SK-N-SH treated with all-trans-retinoic acid at 6 μM for 48 hours (cell line): ENCODE measurements around the gene GPR75.

Experiments used
- ATAC-seq: fragments of 200-7000 bp; cut with Tn5 transposase; 3 replicates; pipeline ENCODE4 v1.9.1; 2020; ENCODE audit warnings: mild to moderate bottlenecking, moderate library complexity
- ARNTL ChIP-seq: fragments of 450-650 bp; formaldehyde crosslinking; IDR thresholded peaks from 2 replicates; pipeline ENCODE4 v1.5.0; 2020; ENCODE audit warnings: low read depth, mild to moderate bottlenecking, moderate library complexity, borderline replicate concordance
- BACH2 ChIP-seq: fragments of 250-450 bp; sonication (Bioruptor Pico); IDR thresholded peaks from 2 replicates; pipeline ENCODE4 v1.9.0; 2021; ENCODE audit warnings: mild to moderate bottlenecking, borderline replicate concordance
- GLIS3 ChIP-seq: fragments of 250-450 bp; sonication (Bioruptor Pico); IDR thresholded peaks from 2 replicates; pipeline ENCODE4 v1.5.0; 2020; ENCODE audit warnings: mild to moderate bottlenecking, moderate library complexity
- PPARA ChIP-seq: fragments of 250-450 bp; sonication (Bioruptor Pico); IDR thresholded peaks from 2 replicates; pipeline ENCODE4 v1.5.0; 2020; ENCODE audit warnings: mild to moderate bottlenecking, borderline replicate concordance
- SNAI2 ChIP-seq: fragments of 250-450 bp; sonication (Bioruptor Pico); IDR thresholded peaks from 2 replicates; pipeline ENCODE4 v1.5.0; 2020; ENCODE audit warnings: mild to moderate bottlenecking, moderate library complexity
- TOX ChIP-seq: fragments of 250-450 bp; sonication (Bioruptor Pico); IDR thresholded peaks from 2 replicates; pipeline ENCODE4 v1.8.0; 2021; ENCODE audit warnings: mild to moderate bottlenecking, moderate library complexity, borderline replicate concordance
- ZFP3 ChIP-seq: fragments of 250-450 bp; sonication (Bioruptor Pico); IDR thresholded peaks from 2 replicates; pipeline ENCODE4 v1.5.0; 2020; ENCODE audit warnings: mild to moderate bottlenecking, moderate library complexity
- ZNF565 ChIP-seq: fragments of 450-650 bp; formaldehyde crosslinking; conservative IDR thresholded peaks from 2 replicates; pipeline ENCODE4 v1.5.0; 2020; ENCODE audit warnings: low read depth, mild to moderate bottlenecking, moderate library complexity
- ZNF8 ChIP-seq: fragments of 450-650 bp; formaldehyde crosslinking; IDR thresholded peaks from 2 replicates; pipeline ENCODE4 v1.5.0; 2020; ENCODE audit warnings: mild to moderate bottlenecking, moderate library complexity
- TF ChIP-seq, protein P1 (sequence below): fragments of 250-450 bp; sonication (Bioruptor Pico); IDR thresholded peaks from 2 replicates; pipeline ENCODE4 v1.8.0; 2021; ENCODE audit warnings: low read depth, mild to moderate bottlenecking, moderate library complexity, borderline replicate concordance
- TF ChIP-seq, protein P2 (sequence below): fragments of 250-450 bp; sonication (Bioruptor Pico); IDR thresholded peaks from 2 replicates; pipeline ENCODE4 v1.5.1; 2021; ENCODE audit warnings: mild to moderate bottlenecking, moderate library complexity
- TF ChIP-seq, protein P3 (sequence below): fragments of 250-450 bp; sonication (Bioruptor Pico); IDR thresholded peaks from 2 replicates; pipeline ENCODE4 v1.5.0; 2020; ENCODE audit warnings: mild to moderate bottlenecking, moderate library complexity

GPR75 gene

DNA sequence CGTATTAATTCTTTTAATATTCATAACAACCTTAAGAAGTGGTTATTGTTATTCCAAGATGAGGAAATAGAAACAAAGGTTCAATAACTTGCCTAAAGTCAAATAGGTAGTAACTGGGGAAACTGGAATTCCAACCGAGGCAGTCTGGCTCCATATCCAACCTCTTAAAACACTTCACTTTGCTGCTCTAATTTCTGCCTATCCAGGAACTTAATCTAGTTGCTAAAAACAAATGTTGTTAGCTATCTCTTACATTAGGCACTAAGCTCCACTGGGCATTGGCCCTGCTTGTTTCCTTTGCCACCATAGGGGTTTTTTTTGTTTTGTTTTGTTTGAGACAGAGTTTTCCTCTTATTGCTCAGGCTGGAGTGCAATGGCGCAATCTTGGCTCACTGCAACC is 48.2 kb downstream of the GPR75 start:
- no peak for ATAC-seq
- TF ChIP-seq, protein P1, sequence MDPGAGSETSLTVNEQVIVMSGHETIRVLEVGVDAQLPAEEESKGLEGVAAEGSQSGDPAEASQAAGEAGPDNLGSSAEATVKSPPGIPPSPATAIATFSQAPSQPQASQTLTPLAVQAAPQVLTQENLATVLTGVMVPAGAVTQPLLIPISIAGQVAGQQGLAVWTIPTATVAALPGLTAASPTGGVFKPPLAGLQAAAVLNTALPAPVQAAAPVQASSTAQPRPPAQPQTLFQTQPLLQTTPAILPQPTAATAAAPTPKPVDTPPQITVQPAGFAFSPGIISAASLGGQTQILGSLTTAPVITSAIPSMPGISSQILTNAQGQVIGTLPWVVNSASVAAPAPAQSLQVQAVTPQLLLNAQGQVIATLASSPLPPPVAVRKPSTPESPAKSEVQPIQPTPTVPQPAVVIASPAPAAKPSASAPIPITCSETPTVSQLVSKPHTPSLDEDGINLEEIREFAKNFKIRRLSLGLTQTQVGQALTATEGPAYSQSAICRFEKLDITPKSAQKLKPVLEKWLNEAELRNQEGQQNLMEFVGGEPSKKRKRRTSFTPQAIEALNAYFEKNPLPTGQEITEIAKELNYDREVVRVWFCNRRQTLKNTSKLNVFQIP (CRISPR knock-in tag) = no peak
- no peak for TF ChIP-seq SNAI2 (CRISPR knock-in tag)
- TF ChIP-seq ZNF565 (CRISPR knock-in tag) = no peak
- TF ChIP-seq BACH2 = no peak
- no peak for TF ChIP-seq ZFP3
- TF ChIP-seq ZNF8 (CRISPR knock-in tag) = no peak
- TF ChIP-seq, protein P2, sequence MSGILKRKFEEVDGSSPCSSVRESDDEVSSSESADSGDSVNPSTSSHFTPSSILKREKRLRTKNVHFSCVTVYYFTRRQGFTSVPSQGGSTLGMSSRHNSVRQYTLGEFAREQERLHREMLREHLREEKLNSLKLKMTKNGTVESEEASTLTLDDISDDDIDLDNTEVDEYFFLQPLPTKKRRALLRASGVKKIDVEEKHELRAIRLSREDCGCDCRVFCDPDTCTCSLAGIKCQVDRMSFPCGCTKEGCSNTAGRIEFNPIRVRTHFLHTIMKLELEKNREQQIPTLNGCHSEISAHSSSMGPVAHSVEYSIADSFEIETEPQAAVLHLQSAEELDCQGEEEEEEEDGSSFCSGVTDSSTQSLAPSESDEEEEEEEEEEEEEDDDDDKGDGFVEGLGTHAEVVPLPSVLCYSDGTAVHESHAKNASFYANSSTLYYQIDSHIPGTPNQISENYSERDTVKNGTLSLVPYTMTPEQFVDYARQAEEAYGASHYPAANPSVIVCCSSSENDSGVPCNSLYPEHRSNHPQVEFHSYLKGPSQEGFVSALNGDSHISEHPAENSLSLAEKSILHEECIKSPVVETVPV (CRISPR knock-in tag) = no peak
- TF ChIP-seq GLIS3 (CRISPR knock-in tag) = no peak
- TF ChIP-seq ARNTL (CRISPR knock-in tag) = no peak
- TF ChIP-seq PPARA = no peak
- no peak for TF ChIP-seq TOX (CRISPR knock-in tag)
- TF ChIP-seq, protein P3, sequence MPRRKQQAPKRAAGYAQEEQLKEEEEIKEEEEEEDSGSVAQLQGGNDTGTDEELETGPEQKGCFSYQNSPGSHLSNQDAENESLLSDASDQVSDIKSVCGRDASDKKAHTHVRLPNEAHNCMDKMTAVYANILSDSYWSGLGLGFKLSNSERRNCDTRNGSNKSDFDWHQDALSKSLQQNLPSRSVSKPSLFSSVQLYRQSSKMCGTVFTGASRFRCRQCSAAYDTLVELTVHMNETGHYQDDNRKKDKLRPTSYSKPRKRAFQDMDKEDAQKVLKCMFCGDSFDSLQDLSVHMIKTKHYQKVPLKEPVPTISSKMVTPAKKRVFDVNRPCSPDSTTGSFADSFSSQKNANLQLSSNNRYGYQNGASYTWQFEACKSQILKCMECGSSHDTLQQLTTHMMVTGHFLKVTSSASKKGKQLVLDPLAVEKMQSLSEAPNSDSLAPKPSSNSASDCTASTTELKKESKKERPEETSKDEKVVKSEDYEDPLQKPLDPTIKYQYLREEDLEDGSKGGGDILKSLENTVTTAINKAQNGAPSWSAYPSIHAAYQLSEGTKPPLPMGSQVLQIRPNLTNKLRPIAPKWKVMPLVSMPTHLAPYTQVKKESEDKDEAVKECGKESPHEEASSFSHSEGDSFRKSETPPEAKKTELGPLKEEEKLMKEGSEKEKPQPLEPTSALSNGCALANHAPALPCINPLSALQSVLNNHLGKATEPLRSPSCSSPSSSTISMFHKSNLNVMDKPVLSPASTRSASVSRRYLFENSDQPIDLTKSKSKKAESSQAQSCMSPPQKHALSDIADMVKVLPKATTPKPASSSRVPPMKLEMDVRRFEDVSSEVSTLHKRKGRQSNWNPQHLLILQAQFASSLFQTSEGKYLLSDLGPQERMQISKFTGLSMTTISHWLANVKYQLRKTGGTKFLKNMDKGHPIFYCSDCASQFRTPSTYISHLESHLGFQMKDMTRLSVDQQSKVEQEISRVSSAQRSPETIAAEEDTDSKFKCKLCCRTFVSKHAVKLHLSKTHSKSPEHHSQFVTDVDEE (CRISPR knock-in tag) = no peak
- TF ChIP-seq, all 23 proteins: peak for 0
